Panc1 (cell line): ENCODE results near the gene RGS5. TPM values are rescaled to one million over a fixed set of nuclear protein-coding genes. Genes with fewer than 3 reads are reported as not detected.

Experiments used
- ATAC-seq: fragments of 200-7000 bp; cut with Tn5 transposase; 2 replicates; pipeline ENCODE4 v1.9.1; 2020; ENCODE audit warnings: mild to moderate bottlenecking, moderate library complexity
- BruUV-seq: library from RNA; stranded (reverse); fragments of 400-500 nt; replicated peaks from 2 replicates; lab custom pipeline; 2021; lab: Mats Ljungman, UMichigan
- CTCF ChIA-PET: fragments of 300-600 bp; sonication (Branson Sonifier 250); formaldehyde crosslinking; loops from one replicate; lab custom pipeline; 2022; ENCODE audit warnings: antibody characterized with exemption; lab: Charles Lee
- POLR2A ChIA-PET: fragments of 300-600 bp; sonication (Branson Sonifier 250); formaldehyde crosslinking; loops from one replicate; lab custom pipeline; 2022; ENCODE audit warnings: antibody characterized with exemption; lab: Charles Lee
- DNase-seq: peaks from one replicate; pipeline ENCODE4 v3.0.0-alpha.2; 2010; ENCODE audit warnings: low read depth, low spot score
- H3K27ac ChIP-seq: 2 replicates; pipeline ENCODE4 v1.5.1; 2011; ENCODE audit warnings: mild to moderate bottlenecking, low read length, inconsistent platforms
- H3K27me3 ChIP-seq: fragments of 200-500 bp; sonication (Bioruptor generic); 2 replicates; pipeline ENCODE4 v1.6.0; 2014; ENCODE audit warnings: low read length, inconsistent platforms; ENCODE audit not compliant: control insufficient read depth, insufficient read depth
- H3K36me3 ChIP-seq: fragments of 200-500 bp; sonication (Bioruptor generic); 2 replicates; pipeline ENCODE4 v1.5.1; 2014; ENCODE audit warnings: inconsistent platforms, mild to moderate bottlenecking, low read length, moderate library complexity; ENCODE audit not compliant: control insufficient read depth, insufficient read depth
- H3K4me1 ChIP-seq: 2 replicates; pipeline ENCODE4 v1.5.1; 2011; ENCODE audit warnings: inconsistent platforms, mild to moderate bottlenecking, low read length, moderate library complexity; ENCODE audit not compliant: control insufficient read depth, insufficient read depth
- H3K4me3 ChIP-seq, 2 experiments: 2 replicates each; pipeline ENCODE4 v1.5.1; 2011 to 2012; ENCODE audit warnings: low read depth in 2 of 2, low read length in 2 of 2, mild to moderate bottlenecking in 2 of 2, inconsistent platforms in 1 of 2, moderate library complexity in 1 of 2
- H3K9me3 ChIP-seq: fragments of 200-500 bp; sonication (Bioruptor generic); 2 replicates; pipeline ENCODE4 v1.5.1; 2014; ENCODE audit warnings: low read depth, mild to moderate bottlenecking, inconsistent platforms, low read length, moderate library complexity; ENCODE audit not compliant: control insufficient read depth, insufficient read depth
- POLR2AphosphoS5 ChIP-seq: IDR thresholded peaks from 2 replicates; pipeline ENCODE4 v1.6.1; 2012; ENCODE audit warnings: mild to moderate bottlenecking, low read depth, low read length, moderate library complexity
- SIN3A ChIP-seq: IDR thresholded peaks from 2 replicates; pipeline ENCODE4 v1.6.1; 2012; ENCODE audit warnings: low read depth, mild to moderate bottlenecking, low read length, moderate library complexity, borderline replicate concordance; ENCODE audit not compliant: insufficient read depth
- TCF7L2 ChIP-seq: IDR thresholded peaks from 2 replicates; pipeline ENCODE4 v1.6.1; 2011; ENCODE audit warnings: mild to moderate bottlenecking, low read depth, low read length, inconsistent platforms
- in situ Hi-C: cut with HindIII; loops from 2 replicates; pipeline ENCODE4 v1.10.0; 2016; ENCODE audit warnings: low sequenced_read_pairs, low pct_unique_long_range_greater_than_20kb
- intact Hi-C: fragments of 100-400 bp; cut with micrococcal nuclease; formaldehyde crosslinking; loops from one replicate; pipeline ENCODE4 v1.10.0; 2022; ENCODE audit not compliant: unreplicated experiment
- total RNA-seq: library from RNA; stranded (reverse); gene quantifications from one replicate; pipeline ENCODE4 v1.2.1, GENCODE V29; 2021; ENCODE audit not compliant: unreplicated experiment
- TF ChIP-seq, protein P1 (sequence below): fragments of 450-650 bp; IDR thresholded peaks from 2 replicates; pipeline ENCODE4 v1.5.1; 2017; ENCODE audit warnings: mild to moderate bottlenecking
- TF ChIP-seq, protein P2 (sequence below), 2 experiments: IDR thresholded peaks; 2 replicates each; pipeline ENCODE4 v1.6.1; 2011 to 2012; ENCODE audit warnings: low read depth in 2 of 2, control low read depth in 1 of 2, low read length in 1 of 2, mild to moderate bottlenecking in 1 of 2, moderate library complexity in 1 of 2; ENCODE audit not compliant: insufficient read depth in 1 of 2

RGS5 gene
- total RNA-seq, 1 experiment from 2014 or later, result 1.5 TPM

DNA sequence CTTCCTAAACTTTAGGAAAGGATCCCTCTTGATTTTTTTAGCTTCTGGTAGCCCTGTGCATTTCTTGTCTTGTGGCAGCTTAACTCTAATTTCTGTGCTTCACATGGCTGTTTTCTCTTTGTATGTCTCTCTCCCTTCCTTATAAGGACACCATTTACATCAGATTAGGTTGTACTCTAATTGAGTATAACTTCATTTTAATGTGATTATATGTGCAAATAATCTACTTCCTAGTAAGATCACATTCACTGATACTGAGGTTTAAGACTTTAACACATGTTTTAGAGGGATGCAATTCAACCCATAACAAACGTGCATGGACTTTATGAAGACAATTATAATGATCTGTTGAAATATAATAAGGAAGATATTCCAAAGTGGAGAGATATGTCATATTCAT lies 86.8 kb downstream of the RGS5 start:
- DNase-seq, result no peak
- CTCF ChIA-PET, result interaction anchor here (0.6 kb wide), 1 partner anchor 92 kb away, joined by 3 read pairs; no protein-coding TSS in a partner anchor
- Histone ChIP-seq H3K9me3 (no peaks in the 10 kb centered on the region), H3K4me3 (no peak overlapping the region), H3K36me3 (no peaks in the 10 kb centered on the region), H3K27ac (no peak overlapping the region), H3K27me3 (no peaks in the 10 kb centered on the region), H3K4me1 (no peaks in the 10 kb centered on the region)
- ATAC-seq, result no peak
- TF ChIP-seq POLR2AphosphoS5, result no peak
- POLR2A ChIA-PET, result no interaction called here
- in situ Hi-C loops (no loop called here), intact Hi-C loops (no loop called here)
- BruUV-seq, result no TSS peak

DNA sequence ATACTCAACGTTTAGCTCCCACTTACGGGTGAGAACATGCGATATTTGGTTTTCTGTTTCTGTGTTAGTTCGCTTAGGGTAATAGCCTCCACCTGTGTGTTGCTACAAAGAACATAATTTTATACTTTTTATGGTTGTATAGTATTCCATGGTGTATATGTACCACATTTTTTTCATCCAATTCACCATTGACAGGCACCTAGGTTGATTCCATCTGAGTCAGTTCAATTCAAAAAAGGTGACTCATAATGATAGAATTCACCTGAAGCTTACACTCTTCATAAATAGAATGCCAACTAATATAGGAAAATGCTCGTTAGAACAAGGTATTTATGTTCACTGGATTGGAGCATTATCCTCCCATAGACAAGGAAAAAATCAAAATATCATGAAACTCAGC lies 95.1 kb downstream of the RGS5 start:
- no peak overlapping the region for H3K27ac ChIP-seq
- H3K9me3 ChIP-seq, result no peaks in the 10 kb centered on the region
- DNase-seq (no peak), ATAC-seq (no peak)
- no peaks in the 10 kb centered on the region for H3K27me3 ChIP-seq
- no peaks in the 10 kb centered on the region for H3K36me3 ChIP-seq
- ChIA-PET CTCF (no interaction called here), POLR2A (no interaction called here)
- in situ Hi-C loops, result no loop called here
- intact Hi-C loops, result no loop called here
- no peaks in the 10 kb centered on the region for H3K4me1 ChIP-seq
- no peak for TF ChIP-seq POLR2AphosphoS5
- TF ChIP-seq, protein P1, sequence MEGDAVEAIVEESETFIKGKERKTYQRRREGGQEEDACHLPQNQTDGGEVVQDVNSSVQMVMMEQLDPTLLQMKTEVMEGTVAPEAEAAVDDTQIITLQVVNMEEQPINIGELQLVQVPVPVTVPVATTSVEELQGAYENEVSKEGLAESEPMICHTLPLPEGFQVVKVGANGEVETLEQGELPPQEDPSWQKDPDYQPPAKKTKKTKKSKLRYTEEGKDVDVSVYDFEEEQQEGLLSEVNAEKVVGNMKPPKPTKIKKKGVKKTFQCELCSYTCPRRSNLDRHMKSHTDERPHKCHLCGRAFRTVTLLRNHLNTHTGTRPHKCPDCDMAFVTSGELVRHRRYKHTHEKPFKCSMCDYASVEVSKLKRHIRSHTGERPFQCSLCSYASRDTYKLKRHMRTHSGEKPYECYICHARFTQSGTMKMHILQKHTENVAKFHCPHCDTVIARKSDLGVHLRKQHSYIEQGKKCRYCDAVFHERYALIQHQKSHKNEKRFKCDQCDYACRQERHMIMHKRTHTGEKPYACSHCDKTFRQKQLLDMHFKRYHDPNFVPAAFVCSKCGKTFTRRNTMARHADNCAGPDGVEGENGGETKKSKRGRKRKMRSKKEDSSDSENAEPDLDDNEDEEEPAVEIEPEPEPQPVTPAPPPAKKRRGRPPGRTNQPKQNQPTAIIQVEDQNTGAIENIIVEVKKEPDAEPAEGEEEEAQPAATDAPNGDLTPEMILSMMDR, result no peak
- TF ChIP-seq TCF7L2, result no peak
- TF ChIP-seq SIN3A, result no peak
- TF ChIP-seq, protein P2, sequence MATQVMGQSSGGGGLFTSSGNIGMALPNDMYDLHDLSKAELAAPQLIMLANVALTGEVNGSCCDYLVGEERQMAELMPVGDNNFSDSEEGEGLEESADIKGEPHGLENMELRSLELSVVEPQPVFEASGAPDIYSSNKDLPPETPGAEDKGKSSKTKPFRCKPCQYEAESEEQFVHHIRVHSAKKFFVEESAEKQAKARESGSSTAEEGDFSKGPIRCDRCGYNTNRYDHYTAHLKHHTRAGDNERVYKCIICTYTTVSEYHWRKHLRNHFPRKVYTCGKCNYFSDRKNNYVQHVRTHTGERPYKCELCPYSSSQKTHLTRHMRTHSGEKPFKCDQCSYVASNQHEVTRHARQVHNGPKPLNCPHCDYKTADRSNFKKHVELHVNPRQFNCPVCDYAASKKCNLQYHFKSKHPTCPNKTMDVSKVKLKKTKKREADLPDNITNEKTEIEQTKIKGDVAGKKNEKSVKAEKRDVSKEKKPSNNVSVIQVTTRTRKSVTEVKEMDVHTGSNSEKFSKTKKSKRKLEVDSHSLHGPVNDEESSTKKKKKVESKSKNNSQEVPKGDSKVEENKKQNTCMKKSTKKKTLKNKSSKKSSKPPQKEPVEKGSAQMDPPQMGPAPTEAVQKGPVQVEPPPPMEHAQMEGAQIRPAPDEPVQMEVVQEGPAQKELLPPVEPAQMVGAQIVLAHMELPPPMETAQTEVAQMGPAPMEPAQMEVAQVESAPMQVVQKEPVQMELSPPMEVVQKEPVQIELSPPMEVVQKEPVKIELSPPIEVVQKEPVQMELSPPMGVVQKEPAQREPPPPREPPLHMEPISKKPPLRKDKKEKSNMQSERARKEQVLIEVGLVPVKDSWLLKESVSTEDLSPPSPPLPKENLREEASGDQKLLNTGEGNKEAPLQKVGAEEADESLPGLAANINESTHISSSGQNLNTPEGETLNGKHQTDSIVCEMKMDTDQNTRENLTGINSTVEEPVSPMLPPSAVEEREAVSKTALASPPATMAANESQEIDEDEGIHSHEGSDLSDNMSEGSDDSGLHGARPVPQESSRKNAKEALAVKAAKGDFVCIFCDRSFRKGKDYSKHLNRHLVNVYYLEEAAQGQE (IDR thresholded peaks at IDR 0.05; ENCODE audit: insufficient read depth in 1 of 2, low read depth in 2 of 2, low read length in 1 of 2), result no peak
- no TSS peak for BruUV-seq
- no peak overlapping the region for H3K4me3 ChIP-seq

DNA sequence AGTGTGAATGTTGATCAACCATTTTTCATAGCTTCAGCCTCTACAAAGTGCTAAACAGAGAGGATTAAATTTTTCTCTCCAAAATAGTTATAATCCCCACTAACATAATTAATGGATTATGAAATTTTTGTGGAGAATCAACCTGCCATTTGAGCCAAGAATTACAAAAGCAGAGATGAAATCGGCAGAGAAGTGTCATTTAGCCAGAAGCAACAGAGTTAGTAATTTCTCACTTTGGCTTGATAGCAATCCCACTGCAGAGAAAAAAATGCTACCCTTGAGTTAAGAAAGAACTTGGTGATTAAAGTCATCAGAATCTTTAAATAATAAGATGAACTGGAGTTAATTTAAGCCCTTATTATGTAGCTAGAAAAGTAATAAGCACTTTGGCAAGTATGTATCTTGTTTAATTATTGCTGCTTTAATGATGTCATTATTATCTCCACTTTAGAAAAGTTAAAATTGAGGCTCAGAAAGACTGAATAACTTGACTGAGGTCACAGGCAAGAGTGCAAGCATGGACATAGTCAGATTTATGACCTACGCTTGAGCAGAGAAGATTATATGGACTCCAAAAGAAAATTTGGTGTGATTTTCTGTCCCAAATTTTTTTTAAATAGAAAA lies 96.2 kb downstream of the RGS5 start:
- DNase-seq (no peak), ATAC-seq (no peak)
- ChIA-PET POLR2A (no interaction called here), CTCF (no interaction called here)
- no peaks in the 10 kb centered on the region for H3K36me3 ChIP-seq
- in situ Hi-C loops (no loop called here), intact Hi-C loops (no loop called here)
- no peaks in the 10 kb centered on the region for H3K4me1 ChIP-seq
- H3K27me3 ChIP-seq, result no peaks in the 10 kb centered on the region
- H3K9me3 ChIP-seq, result no peaks in the 10 kb centered on the region
- BruUV-seq, result no TSS peak
- TF ChIP-seq, protein P2 (IDR thresholded peaks at IDR 0.05; ENCODE audit: insufficient read depth in 1 of 2, low read depth in 2 of 2, low read length in 1 of 2), result no peak
- TF ChIP-seq, protein P1, result no peak
- TF ChIP-seq TCF7L2 (no peak), POLR2AphosphoS5 (no peak), SIN3A (no peak)
- H3K27ac ChIP-seq, result no peak overlapping the region
- no peak overlapping the region for H3K4me3 ChIP-seq
